A549 treated with Hydrocortisone at 1 μM for 4 hours (cell line): Measurements from ENCODE around the gene NECAB2. TPM values are rescaled to one million over a fixed set of nuclear protein-coding genes. Genes with fewer than 3 reads are reported as not detected.

Experiments
- total RNA-seq: library from RNA; stranded (reverse); fragments of 200-300 nt; extraction: Qiagen RNA extraction; gene quantifications from 5 replicates; pipeline ENCODE4 v1.2.3, GENCODE V29; 2022

The NECAB2 gene
- 1.4 to 2.9 TPM (median 2.4 TPM) in 5 replicates for total RNA-seq

DNA sequence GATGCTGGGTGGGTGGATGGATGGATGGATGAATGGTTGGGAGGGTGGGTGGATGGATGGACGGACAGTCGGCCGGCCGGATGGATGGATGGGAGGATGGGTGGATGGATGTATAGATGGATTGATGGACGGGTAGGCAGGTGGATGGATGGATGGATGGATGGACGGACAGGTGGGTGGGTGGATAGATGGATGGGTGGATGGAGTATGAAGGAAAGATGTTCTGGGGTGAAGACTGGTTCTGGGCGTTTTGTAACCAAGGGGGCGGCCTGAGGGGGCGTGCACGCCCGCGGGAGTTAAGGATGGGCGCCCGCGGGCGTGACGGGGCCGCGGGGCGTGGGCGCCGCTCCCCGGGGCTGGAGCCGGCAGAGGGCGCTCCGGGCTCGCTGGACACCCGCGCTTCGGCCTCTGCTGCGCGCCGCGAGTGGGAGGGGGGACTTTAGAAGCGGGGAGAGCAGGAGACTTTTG is at the start of gene NECAB2:
Gene NECAB2, plus strand, starts transcription at position 407 of the 468 bp plus-strand sequence. CDS start 405 bp downstream, outside the sequence.

GRCh38 chr16:83952940-83953795 is 14.9 kb upstream of the NECAB2 start, which contains the start of gene OSGIN1:
OSGIN1 (plus strand) TSS chr16:83953240; CDS start chr16:83957672, 4,432 bp downstream.

DNA sequence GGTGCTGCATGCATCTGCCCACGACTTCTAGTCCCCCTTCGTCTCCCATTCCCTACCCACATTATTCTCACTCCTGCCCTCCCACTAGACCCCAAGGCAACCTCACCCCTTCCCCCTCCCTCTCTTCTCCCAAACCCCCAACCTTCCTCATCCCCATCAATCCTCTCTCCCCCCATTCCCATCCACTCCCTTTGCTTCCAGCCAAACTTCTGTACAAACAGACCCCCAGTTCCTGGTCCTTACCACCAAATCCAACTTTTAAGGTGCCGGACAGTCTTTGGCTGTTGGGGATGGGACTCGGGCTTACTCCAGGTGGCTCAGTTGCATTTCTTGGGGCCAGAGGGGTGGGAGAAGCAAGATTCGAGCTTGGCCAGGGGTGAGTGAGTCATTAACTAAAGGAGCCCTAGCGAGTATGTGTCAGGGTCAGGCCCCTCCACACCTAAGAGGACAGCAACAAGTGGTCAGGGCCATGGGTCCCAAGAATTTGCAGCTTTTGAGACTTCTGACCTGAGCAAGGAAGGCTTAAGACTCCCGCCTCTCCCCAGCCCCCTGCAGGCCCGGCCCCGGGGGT is 74.3 kb downstream of the NECAB2 start, which contains the start of gene SLC38A8:
Gene SLC38A8, minus strand, starts transcription at position 488 of the 571 bp plus-strand sequence. CDS start 638 bp downstream, outside the sequence.

Other genes with a start within 250 kb of the NECAB2 start
- gene HSBP1, start 160.3 kb upstream of the NECAB2 start, total RNA-seq = 112 to 203 TPM (median 194 TPM) in 5 replicates
- gene MLYCD, start 69.1 kb upstream of the NECAB2 start, total RNA-seq = 1.3 to 2.3 TPM (median 1.9 TPM) in 5 replicates
- gene OSGIN1, start 15.0 kb upstream of the NECAB2 start, total RNA-seq = 15.0 to 31.1 TPM (median 16.1 TPM) in 5 replicates
- 0.46 TPM in 1 of 5 replicates, not detected in the others for gene SLC38A8, start 74.6 kb downstream of the NECAB2 start, total RNA-seq
- gene MBTPS1, start 148.7 kb downstream of the NECAB2 start, total RNA-seq = 38.6 to 49.9 TPM (median 42.9 TPM) in 5 replicates
- gene HSDL1, start 176.9 kb downstream of the NECAB2 start, total RNA-seq = 17.9 to 20.4 TPM (median 18.9 TPM) in 5 replicates
- gene DNAAF1, start 177.1 kb downstream of the NECAB2 start, total RNA-seq = 0.23 to 0.59 TPM (median 0.38 TPM) in 5 replicates
- gene TAF1C, start 218.8 kb downstream of the NECAB2 start, total RNA-seq = 23.6 to 29.7 TPM (median 28.6 TPM) in 5 replicates
- not detected in 5 replicates for gene ADAD2, start 222.9 kb downstream of the NECAB2 start, total RNA-seq